Inflammatory macrophage treated with lipopolysaccharide for 1 hour (primary cell): ENCODE data around the gene SLC4A9.

Experiments
- DNase-seq, 2 donors: peaks; one replicate each; pipeline ENCODE4 v3.0.0-alpha.2; 2020 to 2022

The SLC4A9 gene

DNA sequence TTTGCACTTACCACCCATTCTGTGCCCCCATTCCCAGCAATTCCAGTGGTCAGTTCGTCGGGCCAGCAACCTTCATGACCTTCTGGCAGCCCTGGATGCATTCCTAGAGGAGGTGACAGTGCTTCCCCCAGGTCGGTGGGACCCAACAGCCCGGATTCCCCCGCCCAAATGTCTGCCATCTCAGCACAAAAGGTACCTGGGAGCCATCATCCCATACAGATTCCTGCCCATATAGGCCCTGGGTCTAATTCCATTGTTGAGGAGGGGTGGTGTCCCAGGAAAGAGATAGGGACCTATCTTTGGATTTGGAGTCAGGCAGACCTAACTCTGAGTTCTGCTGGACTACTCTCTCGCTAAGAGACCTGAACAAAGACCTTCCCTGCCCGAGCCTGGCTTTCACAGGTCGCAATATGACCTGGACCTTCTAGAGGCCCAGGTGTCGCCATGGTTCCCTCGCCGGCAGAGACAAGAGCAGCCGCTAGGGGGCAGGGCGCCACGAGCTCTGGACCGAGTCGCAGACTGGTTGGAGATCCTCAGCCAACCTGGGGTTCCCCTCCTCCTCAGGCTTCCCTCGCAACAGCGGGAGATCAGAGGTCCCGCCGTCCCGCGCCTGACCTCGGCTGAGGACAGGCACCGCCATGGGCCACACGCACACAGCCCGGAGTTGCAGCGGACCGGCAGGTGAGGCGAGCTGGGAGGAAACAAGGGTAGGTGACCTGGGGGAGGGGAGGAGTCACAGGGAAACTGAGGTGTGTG lies 3.1 kb downstream of the SLC4A9 start:
- DNase-seq: peak; percentile 61 to 91

DNA sequence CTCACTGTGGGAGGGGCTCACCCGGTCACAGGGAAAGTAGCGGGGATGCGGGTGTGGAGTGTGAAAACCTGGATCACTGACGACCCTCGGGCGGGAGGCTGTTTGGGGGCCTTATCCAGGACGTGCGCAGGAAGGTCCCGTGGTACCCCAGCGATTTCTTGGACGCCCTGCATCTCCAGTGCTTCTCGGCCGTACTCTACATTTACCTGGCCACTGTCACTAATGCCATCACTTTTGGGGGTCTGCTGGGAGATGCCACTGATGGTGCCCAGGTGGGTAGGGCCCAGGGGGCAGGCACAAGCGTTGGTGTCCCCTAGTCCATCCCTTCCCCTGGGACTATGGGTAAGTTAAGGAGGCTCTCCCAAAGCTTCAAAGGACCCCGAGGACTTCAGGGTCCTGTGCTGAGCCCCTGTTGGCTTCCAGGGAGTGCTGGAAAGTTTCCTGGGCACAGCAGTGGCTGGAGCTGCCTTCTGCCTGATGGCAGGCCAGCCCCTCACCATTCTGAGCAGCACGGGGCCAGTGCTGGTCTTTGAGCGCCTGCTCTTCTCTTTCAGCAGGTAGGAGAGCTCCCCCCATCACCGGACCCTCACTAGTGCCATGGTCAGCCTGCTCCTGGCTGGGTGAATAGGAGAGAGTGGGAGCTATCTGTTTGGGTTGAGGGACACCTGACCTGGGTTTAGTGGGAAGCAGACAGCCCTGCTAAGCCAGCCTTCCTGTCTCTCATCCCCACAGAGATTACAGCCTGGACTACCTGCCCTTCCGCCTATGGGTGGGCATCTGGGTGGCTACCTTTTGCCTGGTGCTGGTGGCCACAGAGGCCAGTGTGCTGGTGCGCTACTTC lies 3.9 kb downstream of the SLC4A9 start:
- DNase-seq: no peak

DNA sequence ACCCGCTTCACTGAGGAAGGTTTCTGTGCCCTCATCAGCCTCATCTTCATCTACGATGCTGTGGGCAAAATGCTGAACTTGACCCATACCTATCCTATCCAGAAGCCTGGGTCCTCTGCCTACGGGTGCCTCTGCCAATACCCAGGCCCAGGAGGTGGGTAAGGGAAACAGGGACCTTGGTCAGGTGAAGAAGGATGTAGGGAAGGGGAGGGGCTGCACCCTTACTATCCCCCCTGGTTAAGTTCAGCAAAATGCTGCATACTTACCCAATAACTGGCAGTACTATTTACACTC lies 4.4 kb downstream of the SLC4A9 start:
- no peak for DNase-seq

DNA sequence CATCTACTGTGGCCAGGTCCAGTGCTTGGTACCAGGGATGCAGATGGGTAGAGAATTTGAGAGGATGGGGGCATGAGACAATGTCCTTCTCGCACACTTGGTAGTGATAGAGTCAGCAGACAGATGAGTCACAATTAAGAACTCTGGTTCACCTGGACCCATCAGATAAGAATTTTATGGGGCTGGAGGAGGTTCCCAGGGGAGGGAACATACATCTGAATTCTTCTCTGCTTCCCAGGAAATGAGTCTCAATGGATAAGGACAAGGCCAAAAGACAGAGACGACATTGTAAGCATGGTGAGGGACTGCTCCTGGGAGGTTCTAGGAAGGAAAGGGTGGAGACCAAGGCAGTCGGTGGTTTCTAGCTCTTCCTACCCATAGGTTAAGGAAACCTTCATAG lies 5.3 kb downstream of the SLC4A9 start:
- no peak for DNase-seq

DNA sequence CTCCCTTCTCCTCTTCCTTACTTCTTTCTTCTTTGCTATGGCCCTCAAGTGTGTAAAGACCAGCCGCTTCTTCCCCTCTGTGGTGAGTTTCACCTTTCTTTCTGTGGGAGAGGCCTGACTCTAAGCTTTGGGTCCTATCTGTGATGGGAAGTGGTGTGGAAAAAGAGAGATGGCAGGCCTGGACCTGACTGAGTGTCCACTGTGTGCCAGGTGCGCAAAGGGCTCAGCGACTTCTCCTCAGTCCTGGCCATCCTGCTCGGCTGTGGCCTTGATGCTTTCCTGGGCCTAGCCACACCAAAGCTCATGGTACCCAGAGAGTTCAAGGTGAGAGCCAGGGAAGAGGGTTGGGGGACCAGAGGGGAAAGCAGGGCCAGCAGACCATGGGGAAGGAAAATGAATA lies 5.9 kb downstream of the SLC4A9 start:
- no peak for DNase-seq

DNA sequence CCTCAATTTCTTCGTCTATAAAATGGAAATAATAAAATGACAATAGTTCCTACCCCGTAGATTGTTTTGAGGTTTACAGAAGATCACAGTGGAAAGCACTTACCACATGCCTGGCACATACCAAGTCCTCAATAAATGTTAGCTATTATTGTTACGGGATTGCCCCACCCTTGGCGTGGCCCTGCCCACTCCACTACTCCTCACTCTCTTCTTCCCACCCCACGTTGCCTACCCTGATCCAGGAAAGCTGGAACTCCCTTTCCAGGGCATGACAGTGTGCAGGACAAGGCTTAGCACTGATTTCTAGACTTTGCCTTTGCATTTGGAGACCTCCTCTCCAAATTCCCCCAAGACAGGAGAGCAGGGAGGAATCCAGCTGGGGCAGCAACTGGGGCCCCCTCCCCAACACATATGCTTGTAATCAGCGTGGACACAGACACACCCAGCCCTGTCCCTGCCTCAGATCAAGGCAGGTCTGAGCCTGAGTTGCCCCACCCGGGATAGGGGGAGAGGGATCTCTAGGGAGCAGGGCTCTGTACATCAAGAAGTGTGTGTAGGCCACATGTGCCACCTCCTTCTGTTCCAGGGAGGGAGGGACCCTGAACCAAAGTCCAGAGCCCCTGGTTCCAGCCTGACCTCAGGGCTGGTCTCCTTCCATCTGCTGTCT lies 6.7 kb downstream of the SLC4A9 start:
- no peak for DNase-seq

DNA sequence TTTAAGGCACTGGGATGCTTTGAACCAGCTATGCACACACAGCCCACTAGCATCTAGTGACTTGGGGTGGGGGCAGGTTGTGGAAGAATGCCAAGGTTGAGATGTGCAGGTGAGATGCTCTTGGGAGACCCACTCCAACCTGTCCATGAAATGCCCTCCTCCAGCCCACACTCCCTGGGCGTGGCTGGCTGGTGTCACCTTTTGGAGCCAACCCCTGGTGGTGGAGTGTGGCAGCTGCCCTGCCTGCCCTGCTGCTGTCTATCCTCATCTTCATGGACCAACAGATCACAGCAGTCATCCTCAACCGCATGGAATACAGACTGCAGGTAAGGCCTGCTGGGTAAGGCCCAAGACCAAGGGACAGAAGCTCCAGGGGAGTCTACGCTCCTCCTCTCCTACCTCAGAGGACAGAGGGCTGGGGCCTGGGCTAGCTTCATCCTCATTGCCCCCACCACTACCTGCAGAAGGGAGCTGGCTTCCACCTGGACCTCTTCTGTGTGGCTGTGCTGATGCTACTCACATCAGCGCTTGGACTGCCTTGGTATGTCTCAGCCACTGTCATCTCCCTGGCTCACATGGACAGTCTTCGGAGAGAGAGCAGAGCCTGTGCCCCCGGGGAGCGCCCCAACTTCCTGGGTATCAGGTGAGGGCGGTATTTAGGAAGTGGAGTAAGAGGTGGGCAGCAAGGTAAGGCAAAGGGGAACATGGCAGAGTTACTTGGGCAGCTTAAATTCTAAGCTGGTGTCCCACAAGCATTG lies 7.4 kb downstream of the SLC4A9 start:
- no peak for DNase-seq

DNA sequence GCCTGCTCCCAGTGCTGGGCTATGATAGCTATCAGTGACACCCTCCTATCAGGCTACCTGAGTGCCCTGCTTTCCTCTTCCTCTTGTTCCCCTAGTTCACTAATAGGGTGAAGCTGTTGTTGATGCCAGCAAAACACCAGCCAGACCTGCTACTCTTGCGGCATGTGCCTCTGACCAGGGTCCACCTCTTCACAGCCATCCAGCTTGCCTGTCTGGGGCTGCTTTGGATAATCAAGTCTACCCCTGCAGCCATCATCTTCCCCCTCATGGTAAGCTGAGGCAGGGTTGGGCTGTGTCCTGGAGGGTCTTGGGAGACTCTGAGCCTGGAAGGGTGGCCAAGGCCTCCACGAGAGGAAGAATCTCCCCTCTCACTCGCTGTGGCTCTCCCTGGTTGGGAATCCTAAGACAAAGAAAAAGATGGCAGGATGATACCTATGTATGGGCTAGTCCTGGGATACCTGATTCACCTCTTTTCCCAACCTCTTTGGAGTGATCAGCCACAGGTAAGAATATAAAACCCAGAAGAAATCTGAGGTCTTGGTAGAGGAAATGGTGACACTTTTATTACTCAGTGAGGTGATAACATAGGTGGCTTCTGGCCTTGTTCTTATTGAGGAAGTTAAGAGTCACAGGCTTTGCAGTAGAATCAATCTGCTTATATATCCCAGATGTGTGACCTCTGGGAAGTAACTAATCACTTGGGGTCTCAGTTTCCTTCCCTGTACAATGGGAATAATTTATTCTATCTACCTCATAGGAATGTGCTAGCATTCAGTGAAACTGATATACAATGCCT lies 11.6 kb downstream of the SLC4A9 start:
- DNase-seq: no peak

DNA sequence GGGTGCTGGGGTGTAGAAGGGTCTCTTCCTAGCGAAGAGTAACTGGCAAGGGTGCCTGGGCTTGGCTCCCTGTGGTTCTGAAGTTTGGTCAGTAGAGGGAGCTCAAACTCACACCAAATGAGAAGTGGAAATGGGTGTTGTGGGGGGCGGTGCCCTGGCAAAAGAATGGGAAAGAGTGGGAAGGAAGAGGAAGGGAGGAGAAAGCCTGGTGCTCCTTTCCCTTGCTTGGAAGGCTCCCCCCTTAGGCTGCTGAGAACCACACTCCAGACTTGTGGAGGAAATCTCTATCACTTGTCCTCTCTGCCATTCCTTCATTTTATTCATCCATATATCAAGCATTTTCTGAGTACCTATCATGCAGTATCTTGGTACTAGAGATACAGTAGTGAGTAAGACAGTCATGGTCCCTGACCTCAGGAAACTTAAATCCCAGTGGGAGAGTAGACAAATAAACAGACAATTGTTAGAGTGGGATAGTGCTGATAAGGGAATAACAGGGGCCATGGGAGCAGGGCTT lies 13.0 kb downstream of the SLC4A9 start:
- peak; percentile 55 to 78 for DNase-seq

DNA sequence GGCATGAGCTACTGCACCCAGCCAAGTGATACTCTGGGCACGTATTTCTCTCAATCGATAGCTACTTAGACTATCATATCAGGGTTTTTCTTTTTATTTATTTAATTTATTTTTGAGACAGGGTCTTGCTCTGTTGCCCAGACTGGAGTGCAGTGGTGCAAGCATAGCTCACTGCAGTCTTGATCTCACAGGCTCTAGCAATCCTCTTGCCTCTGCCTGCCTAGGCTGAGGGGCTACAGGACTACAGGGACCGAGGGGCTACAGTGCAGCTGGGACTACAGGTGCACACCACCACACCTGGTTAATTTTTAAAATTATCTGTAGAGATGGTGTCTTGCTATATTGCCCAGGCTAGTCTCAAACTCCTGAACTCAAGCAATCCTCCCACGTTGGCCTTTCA lies 21.4 kb downstream of the SLC4A9 start:
- no peak for DNase-seq

DNA sequence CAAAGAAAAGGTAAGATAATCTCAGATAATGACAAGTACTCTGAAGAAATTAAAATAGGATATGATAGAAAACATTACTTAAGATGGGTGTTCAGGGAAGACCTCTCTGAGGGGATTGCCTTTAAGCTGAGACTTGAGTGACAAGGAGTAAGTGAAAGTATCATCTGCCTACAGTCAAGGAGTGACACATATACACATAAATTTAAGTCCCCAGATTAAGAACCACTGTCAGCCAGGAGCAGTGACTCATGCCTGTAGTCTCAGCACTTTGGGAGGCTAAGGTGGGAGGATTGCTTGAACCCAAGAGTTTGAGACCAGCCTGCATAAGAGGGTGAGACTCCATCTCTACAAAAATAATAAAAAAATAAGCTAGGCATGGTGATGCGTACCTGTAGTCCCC lies 22.0 kb downstream of the SLC4A9 start:
- DNase-seq: no peak

DNA sequence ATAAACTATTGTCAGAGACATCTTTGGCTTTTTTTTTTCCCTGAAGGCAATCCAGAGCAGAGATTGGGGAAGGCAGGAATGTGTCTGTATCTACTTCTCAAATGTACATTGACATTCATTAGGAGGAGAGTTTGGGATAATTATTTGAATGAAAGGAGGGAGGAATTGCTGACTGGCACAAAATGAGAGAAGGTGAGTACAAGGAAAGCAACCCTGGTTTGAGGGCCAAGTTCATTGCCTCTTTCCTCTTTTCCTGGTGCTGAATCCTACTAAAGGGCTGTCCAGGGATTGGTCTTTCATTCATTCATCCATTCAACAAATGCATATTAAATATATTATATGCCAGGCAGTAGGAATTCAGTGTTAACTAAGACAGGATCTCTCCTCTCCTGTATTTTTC lies 22.9 kb downstream of the SLC4A9 start:
- no peak for DNase-seq

DNA sequence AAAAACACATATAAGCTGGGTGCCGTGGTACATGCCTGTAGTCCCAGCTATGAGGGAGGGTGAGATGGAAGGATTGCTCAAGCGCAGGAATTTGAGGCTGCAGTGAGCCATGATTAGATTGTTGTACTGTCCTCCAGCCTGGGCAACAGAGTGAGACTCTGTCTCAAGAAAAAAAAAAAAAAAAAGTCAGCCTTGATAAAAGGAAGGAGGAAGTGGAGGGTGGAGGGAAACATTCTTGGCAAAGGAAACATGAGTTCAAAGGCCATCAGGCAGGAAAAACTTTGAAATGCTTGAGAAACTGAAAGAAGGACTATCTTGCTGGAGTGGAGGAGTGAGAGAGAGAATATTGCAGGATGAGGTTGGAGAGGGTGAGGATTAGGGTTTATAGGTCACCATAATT lies 23.3 kb downstream of the SLC4A9 start:
- no peak for DNase-seq

DNA sequence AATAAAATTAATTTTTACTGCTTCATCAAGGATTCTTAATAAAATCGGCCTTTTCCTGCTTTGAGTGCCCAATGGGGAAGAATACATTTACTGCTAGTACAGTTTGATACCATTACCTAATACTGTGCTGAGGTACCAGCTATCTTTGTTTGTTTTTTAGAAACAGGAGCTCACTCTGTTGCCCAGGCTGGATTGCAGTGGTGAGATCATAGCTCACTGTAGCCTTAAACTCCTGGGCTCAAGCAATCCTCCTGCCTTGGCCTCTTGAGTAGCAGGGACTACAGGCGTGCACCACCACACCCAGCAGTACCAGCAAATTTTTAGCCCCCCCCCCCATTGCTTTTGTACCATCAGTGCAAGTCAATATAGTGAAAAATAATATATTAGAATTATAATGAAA lies 28.1 kb downstream of the SLC4A9 start:
- DNase-seq: no peak

DNA sequence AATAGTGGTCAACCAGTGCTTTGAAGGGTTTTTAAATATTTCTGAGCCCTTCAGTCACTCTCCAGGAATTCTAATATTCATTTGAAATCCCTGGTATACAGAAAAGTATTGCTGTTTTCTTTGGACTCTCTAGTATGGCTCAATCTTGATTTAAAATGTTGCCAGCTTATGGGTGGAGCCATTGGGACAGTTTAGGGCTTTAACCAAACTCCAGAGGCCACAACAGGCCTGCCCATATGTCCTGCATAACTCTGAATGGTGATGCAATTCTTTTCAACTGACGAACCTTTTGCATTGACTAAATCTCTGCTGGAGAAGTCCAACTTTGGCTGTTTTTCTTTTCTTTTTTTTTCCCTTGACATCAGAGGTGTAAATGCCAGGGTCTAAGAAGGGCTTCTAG lies 31.3 kb downstream of the SLC4A9 start:
- DNase-seq: peak; percentile 50 to 52

DNA sequence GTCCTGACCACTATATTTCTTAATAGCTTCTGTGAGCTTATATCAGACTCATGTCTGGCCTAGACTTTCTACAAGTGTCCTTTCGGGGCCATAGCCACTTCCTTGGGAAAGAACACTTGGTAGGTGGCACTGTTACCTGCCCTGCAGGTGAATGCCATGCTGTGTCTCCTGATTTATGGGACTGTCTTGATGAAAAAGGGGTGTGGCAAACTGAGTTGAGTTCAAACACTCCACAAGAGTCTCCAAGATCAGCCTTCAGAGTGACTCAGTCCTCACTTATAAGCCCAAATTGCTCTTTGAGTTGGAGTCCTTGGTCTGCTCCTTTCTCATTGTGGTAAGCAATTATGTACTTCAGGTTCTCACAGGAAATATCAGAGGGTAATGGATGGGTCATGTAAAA lies 31.7 kb downstream of the SLC4A9 start:
- no peak for DNase-seq

DNA sequence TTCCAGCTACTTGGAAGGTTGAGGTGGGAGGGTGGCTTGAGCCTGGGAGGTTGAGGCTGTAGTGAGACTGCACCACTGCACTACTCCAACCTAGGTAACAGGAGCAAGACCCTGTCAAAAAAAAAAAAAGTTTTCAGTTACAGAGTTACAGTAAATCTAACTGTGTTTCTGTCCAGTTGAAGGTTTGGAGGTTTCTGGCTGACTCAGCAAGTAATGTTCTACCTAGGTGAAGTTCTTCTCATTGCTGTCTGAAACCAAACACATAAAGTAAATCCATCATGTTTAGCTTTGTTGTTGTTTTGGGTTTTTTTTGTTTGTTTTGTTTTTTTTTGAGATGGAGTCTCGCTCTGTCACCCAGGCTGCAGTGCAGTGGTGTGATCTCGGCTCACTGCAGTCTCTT lies 33.7 kb downstream of the SLC4A9 start:
- DNase-seq: no peak

DNA sequence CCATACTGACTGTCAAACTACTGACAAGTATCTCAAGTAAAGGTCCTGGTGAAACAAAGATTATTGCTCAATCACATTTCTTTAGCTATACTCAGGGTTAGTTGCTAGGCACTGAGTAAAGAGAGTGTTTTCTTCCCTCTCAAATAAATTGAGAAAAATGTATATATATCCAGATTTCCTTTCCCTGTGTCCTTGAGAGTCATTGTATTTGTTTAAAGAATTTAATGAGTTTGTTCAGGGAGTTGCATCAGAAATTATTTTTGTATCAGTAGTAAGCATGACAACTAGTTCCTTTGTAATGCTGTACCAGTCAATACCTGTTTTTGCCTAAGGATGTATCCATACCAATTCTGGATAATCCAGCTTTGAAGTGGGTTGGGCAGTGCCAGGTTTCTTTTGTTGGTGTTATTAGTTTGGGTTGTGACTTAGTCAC lies 38.4 kb downstream of the SLC4A9 start:
- no peak for DNase-seq

DNA sequence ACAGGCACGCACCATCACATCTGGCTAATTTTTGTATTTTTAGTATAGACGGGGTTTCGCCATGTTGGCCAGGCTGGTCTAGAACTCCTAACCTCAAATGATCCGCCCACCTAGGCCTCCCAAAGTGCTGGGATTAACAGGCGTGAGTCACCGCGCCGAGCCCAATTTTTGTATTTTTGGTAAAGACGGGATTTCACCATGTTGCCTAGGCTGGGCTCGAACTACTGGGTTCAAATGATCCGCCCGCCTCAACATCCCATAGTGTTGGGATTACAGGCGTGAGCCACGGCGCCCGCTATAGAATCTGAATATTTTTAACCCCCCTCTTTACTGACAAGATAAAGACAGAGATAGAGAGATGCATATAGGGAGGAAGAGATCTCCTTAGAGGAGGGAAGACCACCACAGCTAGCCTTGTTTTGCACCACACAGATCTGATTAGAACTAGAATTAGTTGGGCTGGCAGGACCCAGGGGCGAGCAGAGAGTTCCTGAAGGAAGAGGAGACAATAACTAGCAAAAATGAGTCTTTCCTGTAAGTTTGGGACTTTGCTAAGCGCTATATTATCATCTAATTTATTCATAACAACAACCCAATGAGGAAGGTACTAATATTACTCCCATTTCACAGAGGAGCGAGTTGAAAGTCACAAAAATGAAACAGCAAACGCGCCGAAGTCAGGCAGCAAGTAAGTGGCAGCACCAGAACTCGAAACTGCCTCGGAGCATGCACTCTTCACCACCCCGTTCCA lies 40.2 kb downstream of the SLC4A9 start:
- DNase-seq: no peak

DNA sequence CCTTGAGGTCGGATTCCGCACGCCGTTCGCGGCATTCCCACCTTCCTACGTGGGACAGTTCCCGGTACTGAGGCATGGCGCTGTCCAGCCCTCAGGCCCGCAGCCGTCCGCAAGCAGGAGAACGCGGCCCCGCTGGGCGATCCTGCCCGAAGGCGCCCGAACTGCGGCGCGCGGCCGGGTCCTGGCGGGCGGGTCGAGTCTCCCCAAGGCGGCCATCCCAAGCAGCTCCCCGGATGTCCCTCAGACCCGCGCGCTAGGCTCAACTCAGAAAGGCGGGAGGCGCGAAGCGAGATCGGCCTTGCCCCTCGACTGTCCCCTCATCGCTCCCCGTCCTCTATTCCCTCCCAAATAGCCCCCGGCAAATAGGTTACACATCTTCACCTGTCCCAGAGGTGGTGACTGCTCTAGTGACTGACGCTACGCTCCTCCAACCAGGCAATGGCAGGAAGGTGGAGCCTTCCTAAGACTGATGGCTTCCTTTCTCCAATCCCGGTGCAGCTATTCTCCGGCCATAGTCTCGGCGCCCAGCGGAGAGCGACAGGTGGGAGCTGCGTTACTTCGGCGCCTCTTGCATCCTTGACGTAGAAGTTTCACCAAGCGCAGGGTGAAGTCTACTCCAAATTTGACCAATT lies 40.9 kb downstream of the SLC4A9 start:
- DNase-seq: peak; percentile 92
